HUDEP-2 (cell line): ENCODE data around the gene INTS2.
"Not testable (repeated sequence)": the region's sequence is repeated elsewhere in the genome, so short reads cannot be mapped to it uniquely, and the experiment has no call there.

Experiments
- DNase-seq, 76 experiments: peaks; one replicate each; lab custom pipeline; 2025; ENCODE audit not compliant: unreplicated experiment in 76 of 76; lab: John Stamatoyannopoulos, UW

The INTS2 gene

DNA sequence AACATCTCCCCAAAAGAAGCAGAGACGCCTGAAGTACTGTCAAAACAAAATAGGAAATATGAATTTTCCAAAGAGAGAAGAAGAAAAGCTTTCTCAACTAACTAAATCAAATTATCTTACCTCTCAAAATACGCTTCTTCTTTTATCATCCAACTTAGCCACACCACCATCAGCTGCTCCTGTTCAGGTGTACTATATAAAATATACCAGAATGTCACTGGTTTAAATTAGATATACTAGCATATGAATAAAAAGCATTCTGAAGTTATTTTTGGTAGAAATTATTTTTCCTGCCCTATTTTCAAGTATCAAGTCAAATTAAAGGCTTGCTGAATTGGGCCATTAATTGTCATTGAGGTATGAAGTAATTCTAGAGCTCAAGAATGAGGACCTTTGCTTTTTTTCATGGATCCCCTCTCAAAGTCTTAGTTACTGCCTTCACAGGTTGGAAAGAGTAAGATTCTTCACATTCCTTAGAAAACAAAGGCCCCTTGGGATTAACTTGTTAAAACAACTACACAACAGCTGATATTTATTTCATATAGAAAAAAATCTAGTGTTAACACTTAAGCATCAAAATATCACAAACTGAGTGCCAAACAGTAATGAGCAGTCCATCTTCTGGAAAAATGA, 30.1 kb downstream of the INTS2 start:
- no peak for DNase-seq

GRCh38 chr17:61895391-61895790, 32.4 kb downstream of the INTS2 start:
- DNase-seq, result no peak

DNA sequence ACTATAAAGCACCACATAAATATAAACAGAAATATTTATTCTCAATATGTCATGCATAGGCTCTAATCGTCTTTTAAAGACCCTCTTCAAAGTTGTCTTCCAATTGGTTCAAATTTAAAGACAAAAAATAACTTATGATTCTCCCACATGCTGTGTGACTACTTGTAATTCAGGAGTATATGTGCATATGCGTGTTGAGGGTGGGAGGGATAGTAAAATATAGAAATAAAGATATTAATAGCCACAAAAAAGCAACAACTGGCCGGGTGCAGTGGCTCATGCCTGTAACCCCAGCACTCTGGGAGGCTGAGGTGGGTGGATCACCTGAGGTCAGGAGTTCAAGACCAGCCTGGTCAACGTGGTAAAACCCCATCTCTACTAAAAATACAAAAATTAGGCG, 33.5 kb downstream of the INTS2 start:
- DNase-seq, result not testable (repeated sequence)

- DNase-seq, result not testable (repeated sequence)
These were observed 40.0 kb downstream of the INTS2 start for GRCh38 chr17:61887733-61888132.

DNA sequence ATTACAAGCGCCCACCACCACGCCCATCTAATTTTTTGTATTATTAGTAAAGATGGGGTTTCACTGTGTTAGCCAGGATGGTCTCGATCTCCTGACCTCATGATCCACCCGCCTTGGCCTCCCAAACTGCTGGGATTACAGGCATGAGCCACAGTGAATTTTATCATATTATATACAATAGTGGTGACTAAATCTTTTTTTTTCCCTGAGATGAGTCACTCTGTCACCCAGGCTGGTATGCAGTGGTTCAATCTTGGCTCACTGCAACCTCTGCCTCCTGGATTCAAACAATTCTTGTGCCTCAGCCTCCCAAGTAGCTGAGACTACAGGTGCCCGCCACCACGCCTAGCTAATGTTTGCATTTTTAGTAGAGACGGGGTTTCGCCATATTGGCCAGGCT, 41.9 kb downstream of the INTS2 start:
- DNase-seq, result not testable (repeated sequence)

GRCh38 chr17:61884864-61885263, 42.9 kb downstream of the INTS2 start:
- DNase-seq, result no peak

DNA sequence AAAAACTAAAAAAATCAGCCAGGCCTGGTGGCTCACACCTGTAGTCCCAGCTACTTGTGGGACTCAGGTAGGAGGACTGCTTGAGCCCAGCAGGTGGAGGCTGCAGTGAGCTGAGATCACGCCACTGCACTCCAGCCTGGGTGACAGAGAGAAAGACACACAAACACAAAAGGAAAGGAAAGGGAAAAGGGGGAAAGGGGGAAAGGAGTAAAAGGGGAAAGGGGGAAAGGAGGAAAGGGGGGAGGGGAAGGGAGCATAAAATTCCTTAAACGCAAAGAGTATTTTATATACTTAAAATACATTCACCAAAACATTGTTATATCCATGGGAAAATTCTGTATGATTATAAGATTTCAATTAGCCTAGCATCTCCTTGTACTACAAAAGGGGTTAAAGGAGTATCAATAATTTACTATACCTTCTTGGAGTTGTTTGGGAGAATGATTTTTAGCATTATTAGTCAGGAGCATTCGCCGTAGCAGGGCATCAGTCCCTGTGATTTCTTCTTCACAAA, 47.1 kb downstream of the INTS2 start:
- no peak for DNase-seq

DNA sequence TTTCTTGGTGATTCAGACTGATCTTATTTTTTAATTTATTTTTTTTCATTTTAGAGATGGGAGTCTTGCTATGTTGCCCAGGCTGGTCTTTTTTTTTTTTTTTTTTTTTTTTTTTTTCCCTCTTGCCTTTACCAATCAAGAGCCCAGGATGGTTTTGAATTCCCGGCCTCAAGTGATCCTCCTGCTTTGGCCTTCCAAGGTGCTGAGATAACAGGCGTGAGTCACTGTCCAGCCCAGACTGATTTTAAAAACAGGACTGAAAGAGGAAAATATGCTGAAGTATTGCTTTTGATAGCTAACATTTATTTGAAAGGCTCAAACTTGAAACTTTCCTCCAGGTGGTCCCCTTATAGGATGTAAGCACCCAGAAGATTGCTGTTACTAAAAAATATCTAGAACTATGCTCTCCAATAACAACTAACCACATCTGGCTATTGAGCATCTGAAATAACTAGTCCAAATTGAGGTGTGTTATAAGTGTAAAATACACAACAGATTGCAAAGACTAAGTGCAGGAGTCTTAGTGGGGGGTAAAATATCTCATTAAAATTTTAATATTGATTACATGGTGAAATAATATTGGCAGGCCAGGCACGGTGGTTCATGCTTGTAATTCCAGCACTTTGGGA, 48.7 kb downstream of the INTS2 start:
- DNase-seq, result no peak

DNA sequence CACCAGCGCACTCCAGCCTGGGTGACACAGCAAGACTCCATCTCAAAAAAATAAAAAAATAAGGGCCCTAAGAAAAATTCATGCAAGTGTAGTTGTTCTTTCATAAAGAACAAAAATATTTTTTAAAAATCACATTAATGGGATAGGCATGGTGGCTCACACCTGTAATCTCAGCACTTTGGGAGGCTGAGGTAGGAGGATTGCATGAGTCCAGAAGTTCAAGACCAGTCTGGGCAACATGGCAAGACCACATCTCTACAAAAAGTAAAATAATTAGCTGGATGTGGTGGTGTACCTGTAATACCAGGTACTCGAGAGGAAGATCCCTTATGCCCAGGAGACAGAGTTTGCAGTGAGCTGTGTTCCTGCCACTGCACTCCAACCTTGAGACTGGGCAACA, 49.3 kb downstream of the INTS2 start:
- no peak for DNase-seq

- no peak for DNase-seq
These were observed 49.9 kb downstream of the INTS2 start for GRCh38 chr17:61877837-61878236.

DNA sequence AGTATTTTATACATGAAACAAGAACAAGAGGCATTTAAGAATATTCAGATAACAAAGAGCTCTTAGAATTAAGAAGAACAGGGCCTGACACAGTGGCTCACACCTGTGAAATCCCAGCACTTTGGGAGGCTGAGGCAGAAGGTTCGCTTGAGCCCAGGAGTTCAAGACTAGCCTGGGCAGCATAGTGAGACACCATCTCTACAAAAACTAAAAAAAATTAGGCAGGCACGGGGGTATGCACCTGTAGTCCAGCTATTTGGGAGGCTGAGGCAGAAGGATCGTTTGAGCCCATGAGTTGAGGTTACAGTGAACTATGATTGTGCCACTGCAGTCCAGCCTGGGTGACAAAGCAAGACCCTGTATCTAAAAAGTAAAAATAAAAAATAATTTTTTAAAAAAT, 52.0 kb downstream of the INTS2 start:
- no peak for DNase-seq

GRCh38 chr17:61875285-61875684, 52.5 kb downstream of the INTS2 start:
- no peak for DNase-seq

GRCh38 chr17:61874075-61874474, 53.7 kb downstream of the INTS2 start:
- no peak for DNase-seq

DNA sequence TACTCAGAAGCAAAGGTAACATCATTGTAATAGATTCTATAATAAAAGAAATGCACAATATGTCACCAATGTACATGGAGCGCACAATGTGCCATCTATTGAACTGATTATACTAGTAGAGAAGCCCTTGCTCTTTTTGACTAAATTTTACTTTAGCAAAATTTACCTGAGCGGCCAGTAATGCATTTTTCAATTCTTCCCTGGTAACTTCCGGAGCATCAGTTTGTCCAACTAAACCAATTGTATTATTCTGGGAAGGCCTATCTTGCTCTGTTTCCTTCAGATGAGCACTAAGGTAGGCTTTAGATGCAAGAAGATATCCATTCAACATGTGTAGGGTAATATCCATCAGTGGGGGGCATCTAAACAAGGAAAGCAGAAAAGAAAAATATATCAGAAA, 55.7 kb downstream of the INTS2 start:
- DNase-seq, result no peak

- DNase-seq, result no peak
These were observed 58.6 kb downstream of the INTS2 start for GRCh38 chr17:61869138-61869537.

DNA sequence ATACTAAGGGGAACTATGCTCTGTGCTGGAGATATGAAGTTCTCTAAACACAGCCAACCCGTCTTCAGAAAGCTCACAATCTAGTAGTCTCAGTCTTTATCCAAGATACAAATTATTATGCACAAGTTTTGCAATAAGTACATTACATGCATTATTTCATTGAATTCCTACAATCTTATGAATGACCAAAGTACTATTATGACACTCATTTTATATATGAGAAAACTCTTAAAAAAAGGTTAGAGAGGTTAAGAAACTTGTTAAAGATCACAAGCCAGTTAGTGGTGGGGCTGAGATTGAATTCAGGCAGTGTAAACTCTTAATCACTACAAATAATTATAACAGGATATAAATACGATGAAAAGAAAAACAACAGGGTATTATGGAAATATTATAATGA, 59.7 kb downstream of the INTS2 start:
- no peak for DNase-seq

DNA sequence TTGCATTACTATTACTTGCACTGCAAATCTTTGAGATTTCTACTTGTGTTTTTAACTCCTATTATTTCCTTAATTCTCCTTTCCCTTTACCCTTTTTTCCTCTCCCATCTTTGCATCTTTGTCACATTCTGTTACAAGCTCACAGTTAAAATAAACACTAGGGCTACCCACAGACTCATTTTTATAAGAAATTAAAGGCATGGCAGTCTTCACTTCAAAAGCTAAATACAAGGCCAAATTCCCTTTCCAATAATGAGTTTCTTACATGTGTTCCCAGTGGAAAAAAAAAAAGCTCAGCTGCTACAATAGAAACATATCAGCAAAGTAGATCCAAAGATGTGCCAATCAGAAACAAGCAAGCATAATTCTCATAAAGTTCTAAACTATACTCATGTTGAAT, 60.7 kb downstream of the INTS2 start:
- no peak for DNase-seq

DNA sequence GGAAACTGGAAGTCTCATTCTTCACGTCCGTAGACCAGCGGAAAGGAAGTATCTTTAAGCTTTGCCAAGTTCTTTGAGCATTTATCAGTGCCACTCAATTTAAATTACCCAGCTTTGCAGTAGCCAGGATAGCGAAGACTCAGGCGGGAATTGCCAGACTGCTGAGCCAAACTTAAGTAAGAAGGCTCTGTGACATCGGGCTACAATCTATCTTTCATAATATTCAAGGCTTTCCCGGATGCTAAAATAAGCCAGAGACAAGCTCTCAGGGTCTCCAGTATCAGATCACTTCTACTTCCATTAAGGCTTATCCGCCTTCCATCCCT, 64.0 kb downstream of the INTS2 start:
- peak in 4 of 76 experiments; percentile 10 to 45 (median 20) for DNase-seq

- peak; percentile 30 to 96 (median 85) for DNase-seq
These were observed 64.6 kb downstream of the INTS2 start, which contains the start of gene BRIP1 for GRCh38 chr17:61862975-61863800. Gene BRIP1 (minus strand): TSS chr17:61863528. CDS start chr17:61861539, 1,989 bp downstream.

DNA sequence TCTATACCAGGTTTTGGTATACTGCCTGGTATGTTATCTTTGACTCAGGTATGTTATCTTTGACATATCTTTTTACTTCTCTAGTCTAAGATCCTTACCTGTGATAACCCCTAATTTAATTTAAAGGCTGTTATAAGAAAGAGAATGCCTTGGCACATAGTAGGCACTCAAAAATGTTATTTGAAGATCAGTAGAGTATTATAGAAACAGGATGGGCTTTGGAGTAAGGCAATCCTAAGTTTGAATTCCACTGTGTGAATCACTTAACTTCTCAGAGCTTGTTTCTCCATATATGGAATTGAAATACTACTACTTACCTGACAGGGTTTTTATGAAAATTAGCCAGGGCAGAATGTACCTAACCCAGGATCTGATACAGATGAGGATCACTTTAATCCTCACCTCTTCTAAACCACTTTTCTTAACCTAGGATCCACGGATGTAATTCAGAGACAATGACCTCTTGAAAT, 65.6 kb downstream of the INTS2 start:
- DNase-seq, result no peak

DNA sequence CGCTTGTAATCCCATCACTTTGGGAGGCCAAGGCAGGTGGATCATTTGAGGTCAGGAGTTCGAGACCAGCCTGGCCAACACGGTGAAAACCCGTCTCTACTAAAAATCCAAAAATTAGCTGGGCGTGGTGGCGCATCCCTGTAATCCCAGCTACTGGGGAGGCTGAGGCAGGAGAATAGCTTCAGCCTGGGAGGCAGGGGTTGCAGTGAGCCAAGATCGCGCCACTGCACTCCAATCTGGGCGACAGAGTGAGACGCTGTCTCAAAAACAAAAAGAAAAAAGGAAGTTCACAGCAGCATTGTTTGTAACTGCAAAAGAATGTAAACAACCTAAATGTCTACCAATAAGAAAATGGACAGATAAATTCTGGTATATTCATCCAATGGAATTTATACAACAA, 67.4 kb downstream of the INTS2 start:
- DNase-seq, result not testable (repeated sequence)
